ENCODE data around the gene PLEK2.

Gene PLEK2

GRCh38 chr14:67436006-67436866, 24.3 kb upstream of the PLEK2 start:
- no peaks in the 10 kb centered on the region for H3K27me3 ChIP-seq (ENCODE audit: insufficient read depth, low read depth, severe bottlenecking)
- TF ChIP-seq CTCF (IDR thresholded peaks at IDR 0.05; ENCODE audit: low read depth, low read length) = peak; percentile 54
- H3K4me3 ChIP-seq (ENCODE audit: low read depth, low read length) = no peak overlapping the region
- DNase-seq = peak; percentile 94
- H3K36me3 ChIP-seq = no peaks in the 10 kb centered on the region
- peak overlapping the region; percentile 33 for H3K27ac ChIP-seq
- no peaks in the 10 kb centered on the region for H3K9me3 ChIP-seq (ENCODE audit: severe bottlenecking)

- H3K9me3 ChIP-seq (ENCODE audit: severe bottlenecking) = no peaks in the 10 kb centered on the region
- DNase-seq = no peak
- TF ChIP-seq CTCF (IDR thresholded peaks at IDR 0.05; ENCODE audit: low read depth, low read length) = no peak
- H3K27me3 ChIP-seq (ENCODE audit: insufficient read depth, low read depth, severe bottlenecking) = no peaks in the 10 kb centered on the region
- H3K4me3 ChIP-seq (ENCODE audit: low read depth, low read length) = no peak overlapping the region
- H3K36me3 ChIP-seq = no peaks in the 10 kb centered on the region
- H3K27ac ChIP-seq = no peak overlapping the region
These were observed 23.6 kb upstream of the PLEK2 start for GRCh38 chr14:67435603-67436002.

GRCh38 chr14:67432050-67432564, 20.1 kb upstream of the PLEK2 start:
- no peak for DNase-seq
- Histone ChIP-seq H3K4me3 (ENCODE audit: low read depth, low read length) (no peak overlapping the region), H3K9me3 (ENCODE audit: severe bottlenecking) (no peaks in the 10 kb centered on the region), H3K36me3 (no peaks in the 10 kb centered on the region), H3K27me3 (ENCODE audit: insufficient read depth, low read depth, severe bottlenecking) (no peaks in the 10 kb centered on the region), H3K27ac (no peak overlapping the region)
- TF ChIP-seq CTCF (IDR thresholded peaks at IDR 0.05; ENCODE audit: low read depth, low read length) = no peak

- Histone ChIP-seq H3K27ac (peak overlapping the region; percentile 70), H3K9me3 (ENCODE audit: severe bottlenecking) (no peaks in the 10 kb centered on the region), H3K27me3 (ENCODE audit: insufficient read depth, low read depth, severe bottlenecking) (no peaks in the 10 kb centered on the region), H3K4me3 (ENCODE audit: low read depth, low read length) (0 out of 2 replicates have a peak overlapping the region, but pooled peaks have one; percentile 2), H3K36me3 (no peaks in the 10 kb centered on the region)
- peak; percentile 76 for DNase-seq
- TF ChIP-seq CTCF (IDR thresholded peaks at IDR 0.05; ENCODE audit: low read depth, low read length) = no peak
These were observed 17.7 kb upstream of the PLEK2 start for GRCh38 chr14:67429510-67430205.

GRCh38 chr14:67428501-67429031, 16.6 kb upstream of the PLEK2 start:
- Histone ChIP-seq H3K27ac (no peak overlapping the region), H3K9me3 (ENCODE audit: severe bottlenecking) (no peaks in the 10 kb centered on the region), H3K27me3 (ENCODE audit: insufficient read depth, low read depth, severe bottlenecking) (no peaks in the 10 kb centered on the region), H3K4me3 (ENCODE audit: low read depth, low read length) (no peak overlapping the region), H3K36me3 (no peaks in the 10 kb centered on the region)
- no peak for DNase-seq
- TF ChIP-seq CTCF (IDR thresholded peaks at IDR 0.05; ENCODE audit: low read depth, low read length) = no peak
